Activated naive CD8-positive, alpha-beta T cell (primary cell): ENCODE data around the gene ACTR3C.

ENCODE experiments used
- H3K27ac Mint-ChIP-seq: one replicate; pipeline ENCODE4 v1.8.0; 2021; ENCODE audit warnings: mixed read lengths
- H3K27me3 Mint-ChIP-seq: one replicate; pipeline ENCODE4 v1.8.0; 2021; ENCODE audit warnings: mixed read lengths
- H3K36me3 Mint-ChIP-seq: one replicate; pipeline ENCODE4 v1.8.0; 2021; ENCODE audit warnings: mixed read lengths
- H3K4me1 Mint-ChIP-seq: one replicate; pipeline ENCODE4 v1.8.0; 2021; ENCODE audit warnings: low read depth, mixed read lengths
- H3K4me3 Mint-ChIP-seq: one replicate; pipeline ENCODE4 v1.8.0; 2021; ENCODE audit warnings: mild to moderate bottlenecking, mixed read lengths
- H3K9me3 Mint-ChIP-seq: one replicate; pipeline ENCODE4 v1.8.0; 2021; ENCODE audit warnings: low read depth, mixed read lengths

The ACTR3C gene

DNA sequence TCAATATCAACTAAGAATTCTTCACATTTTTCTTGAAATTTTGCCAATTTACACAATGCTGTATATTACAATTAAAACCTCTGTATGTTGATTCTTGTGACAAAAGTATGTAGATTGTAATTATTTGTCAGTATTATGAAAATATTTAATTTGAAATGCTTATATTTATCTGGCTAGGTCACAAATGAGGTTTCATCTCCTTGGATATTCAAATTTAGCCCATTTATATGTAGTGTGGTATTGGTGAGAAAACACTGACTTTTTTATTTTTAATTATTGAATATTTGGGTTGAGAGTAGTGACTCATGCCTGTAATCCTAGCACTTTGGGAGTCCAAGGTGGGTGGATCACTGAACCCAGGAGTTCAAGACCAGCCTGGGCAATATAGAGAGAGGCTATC lies 21.0 kb upstream of the ACTR3C start:
- no peaks in the 10 kb centered on the region for H3K9me3 Mint-ChIP-seq
- H3K4me3 Mint-ChIP-seq, result no peak overlapping the region
- H3K27me3 Mint-ChIP-seq, result peaks cover 4% of the 10 kb centered on the region
- H3K36me3 Mint-ChIP-seq, result peaks cover 2% of the 10 kb centered on the region
- H3K27ac Mint-ChIP-seq, result no peak overlapping the region
- H3K4me1 Mint-ChIP-seq, result peaks cover 11% of the 10 kb centered on the region

DNA sequence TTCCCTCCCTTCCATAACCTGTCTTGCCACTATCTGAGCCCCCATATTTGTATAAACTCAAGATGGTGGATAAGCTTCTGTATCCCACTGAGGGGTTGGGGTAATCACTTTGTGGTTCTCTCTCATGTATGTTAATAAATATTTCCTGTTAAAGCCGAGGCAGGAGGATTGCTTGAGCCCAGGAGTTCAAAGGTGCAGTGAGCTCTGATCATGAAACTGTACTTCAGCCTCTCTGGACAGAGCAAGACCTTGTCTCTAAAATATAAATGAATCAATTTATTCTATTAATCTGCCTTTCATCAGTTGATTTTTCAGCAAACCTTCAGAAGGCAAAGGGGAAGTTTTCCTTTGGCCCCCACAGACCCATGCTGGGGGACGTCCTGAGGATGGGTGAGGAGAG lies 19.9 kb upstream of the ACTR3C start:
- H3K4me1 Mint-ChIP-seq, result peaks cover 12% of the 10 kb centered on the region
- H3K9me3 Mint-ChIP-seq, result no peaks in the 10 kb centered on the region
- no peak overlapping the region for H3K4me3 Mint-ChIP-seq
- no peak overlapping the region for H3K27ac Mint-ChIP-seq
- peaks cover 2% of the 10 kb centered on the region for H3K36me3 Mint-ChIP-seq
- peaks cover 4% of the 10 kb centered on the region for H3K27me3 Mint-ChIP-seq

DNA sequence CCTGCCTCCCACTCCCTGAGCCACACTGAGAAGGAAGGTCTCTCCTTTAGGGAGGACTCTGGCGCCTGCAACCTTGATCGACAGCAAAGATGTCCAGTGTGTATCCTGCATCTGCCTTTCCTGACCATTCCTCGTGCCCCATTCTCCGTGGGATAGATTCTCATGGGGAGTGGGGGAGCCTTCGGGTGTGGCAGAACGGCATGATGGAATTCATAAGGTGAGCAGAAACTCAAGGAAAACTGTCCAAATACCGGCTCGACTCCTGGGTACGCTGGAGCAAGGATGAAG lies 18.7 kb upstream of the ACTR3C start:
- Mint-ChIP-seq H3K9me3 (no peaks in the 10 kb centered on the region), H3K27ac (no peak overlapping the region), H3K36me3 (peaks cover 4% of the 10 kb centered on the region), H3K4me1 (peaks cover 12% of the 10 kb centered on the region), H3K4me3 (peak overlapping the region; percentile 9), H3K27me3 (peaks cover 4% of the 10 kb centered on the region)

DNA sequence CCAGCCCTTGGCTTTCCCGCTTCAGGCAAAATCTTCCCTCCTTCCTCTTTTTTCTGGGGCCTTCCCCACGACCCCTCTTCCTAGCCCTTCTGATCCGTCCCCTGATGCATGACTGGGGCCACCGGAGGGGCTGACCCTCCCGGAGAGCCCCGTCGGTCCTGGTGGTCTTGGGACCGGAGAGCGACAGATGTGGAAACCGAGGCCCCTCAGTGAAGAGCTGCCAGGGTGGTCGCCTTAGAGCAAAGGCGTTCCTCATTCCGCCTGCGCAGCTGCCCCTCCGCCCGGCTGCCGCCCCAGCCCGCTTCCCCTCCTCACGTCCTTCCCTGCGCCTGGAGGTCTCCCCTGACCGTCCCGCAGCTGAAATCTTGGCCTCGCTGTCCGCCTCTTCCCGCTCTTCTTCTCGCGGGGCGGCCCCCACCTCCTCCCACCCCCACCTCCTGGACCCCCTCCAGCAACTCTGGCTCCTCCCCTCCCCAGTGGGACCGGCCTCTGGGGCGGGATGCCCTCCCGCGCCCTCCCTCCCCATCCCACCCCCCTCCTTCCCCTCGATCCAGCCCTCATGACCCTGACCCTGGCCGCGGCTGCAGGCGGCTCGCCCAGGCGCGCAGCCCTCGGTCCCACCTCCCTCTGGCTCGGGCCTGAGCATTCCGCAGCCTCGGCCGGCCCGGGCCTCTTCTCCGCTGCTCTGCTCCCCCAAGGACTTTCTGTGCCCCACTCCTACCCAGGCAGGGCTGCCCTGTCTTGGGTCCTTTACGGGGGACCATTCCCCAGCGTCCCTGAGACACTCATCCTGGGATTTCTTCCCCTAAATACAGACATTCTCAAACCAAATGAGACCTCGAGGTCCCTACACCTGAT lies 18.1 kb upstream of the ACTR3C start, which contains the start of gene RARRES2:
TSS of gene RARRES2 (minus strand) at position 367 of the 858 bp plus-strand sequence. CDS start 1,020 bp downstream, outside the sequence.
- H3K9me3 Mint-ChIP-seq, result no peaks in the 10 kb centered on the region
- no peak within 1 kb of the TSS for H3K27ac Mint-ChIP-seq
- H3K27me3 Mint-ChIP-seq, result peaks cover 4% of the 10 kb centered on the region
- H3K4me1 Mint-ChIP-seq, result peaks cover 12% of the 10 kb centered on the region
- H3K36me3 Mint-ChIP-seq, result peaks cover 4% of the 10 kb centered on the region
- peak within 1 kb of the TSS; percentile 9 for H3K4me3 Mint-ChIP-seq

DNA sequence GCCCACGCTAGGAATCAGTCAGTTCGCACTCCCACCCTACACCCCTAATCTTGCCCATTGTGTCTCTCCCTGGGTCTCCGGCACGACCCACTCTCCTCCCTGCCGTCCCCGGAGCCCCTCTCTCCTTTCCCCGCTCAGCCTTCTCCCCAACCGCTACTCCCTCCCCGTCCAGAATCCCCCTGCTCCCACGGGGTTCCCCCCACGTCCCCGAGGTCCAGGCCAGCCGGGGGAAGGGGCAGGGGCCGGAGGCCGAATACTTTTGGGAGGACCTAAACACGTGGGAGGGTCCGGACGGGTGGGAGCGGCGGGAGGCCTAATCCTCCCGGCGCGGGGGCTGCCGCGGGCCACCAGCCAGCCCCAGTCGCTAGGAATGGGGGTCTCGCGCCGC lies 17.5 kb upstream of the ACTR3C start:
- Mint-ChIP-seq H3K4me3 (no peak overlapping the region), H3K9me3 (no peaks in the 10 kb centered on the region), H3K36me3 (peaks cover 2% of the 10 kb centered on the region), H3K4me1 (peaks cover 12% of the 10 kb centered on the region), H3K27ac (no peak overlapping the region), H3K27me3 (no peaks in the 10 kb centered on the region)

DNA sequence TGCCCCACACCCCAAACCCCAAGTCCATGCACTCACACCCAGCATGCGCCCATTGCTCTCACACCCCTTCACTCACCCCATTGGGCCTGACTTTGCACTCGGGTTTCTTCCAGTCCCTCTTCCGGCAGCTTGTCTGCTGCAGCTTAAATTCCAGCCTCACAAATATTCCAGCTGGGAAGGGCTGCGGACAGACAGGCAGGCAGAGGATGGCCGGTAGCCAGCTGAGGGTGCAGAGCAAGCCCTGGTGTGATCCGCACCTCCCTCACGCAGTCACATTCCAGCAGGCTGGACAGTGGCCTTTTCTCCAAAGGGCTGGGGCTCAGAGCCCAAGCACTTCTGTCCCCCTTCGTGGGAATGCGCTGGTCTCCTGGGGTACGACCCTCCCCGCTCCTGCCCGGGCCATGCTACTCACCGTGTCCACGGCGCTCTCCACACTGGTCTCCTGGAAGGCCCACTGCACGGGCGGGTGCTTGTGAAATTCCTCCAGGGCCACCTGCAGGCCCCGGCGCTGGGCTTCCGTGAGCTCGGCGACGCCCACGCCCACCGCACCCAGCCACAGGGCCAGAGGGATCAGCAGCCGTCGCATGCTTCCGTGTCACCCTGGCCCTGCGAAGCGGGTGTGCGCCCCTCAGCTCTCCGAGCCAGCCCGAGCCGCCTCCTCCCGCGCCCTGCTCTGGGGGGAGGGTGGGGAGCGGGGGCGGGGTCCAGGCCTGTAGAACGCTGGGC lies 16.8 kb upstream of the ACTR3C start:
- peak overlapping the region; percentile 10 for H3K4me3 Mint-ChIP-seq
- no peaks in the 10 kb centered on the region for H3K9me3 Mint-ChIP-seq
- peaks cover 2% of the 10 kb centered on the region for H3K36me3 Mint-ChIP-seq
- no peak overlapping the region for H3K27ac Mint-ChIP-seq
- peaks cover 12% of the 10 kb centered on the region for H3K4me1 Mint-ChIP-seq
- H3K27me3 Mint-ChIP-seq, result no peaks in the 10 kb centered on the region

DNA sequence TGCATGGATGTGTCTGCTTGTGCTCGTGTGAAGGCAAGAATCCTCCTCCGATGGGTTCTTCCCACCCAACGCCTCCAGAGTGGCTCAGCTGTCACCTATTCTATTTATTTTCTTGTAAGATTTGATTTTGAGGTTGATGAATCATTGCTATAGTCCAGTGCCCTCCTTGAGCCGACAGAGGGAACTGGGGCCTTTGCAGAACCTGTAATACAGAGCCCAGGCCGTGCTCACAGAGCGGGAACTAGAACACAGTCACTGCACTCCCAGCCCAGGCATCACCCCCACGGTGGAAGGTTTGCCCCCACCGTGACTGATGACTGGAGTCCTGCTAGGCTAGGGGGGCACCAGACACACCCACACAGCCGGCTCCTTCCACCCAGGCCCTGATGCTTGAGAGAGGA lies 16.1 kb upstream of the ACTR3C start:
- Mint-ChIP-seq H3K4me1 (peaks cover 12% of the 10 kb centered on the region), H3K4me3 (no peak overlapping the region), H3K9me3 (no peaks in the 10 kb centered on the region), H3K27me3 (no peaks in the 10 kb centered on the region), H3K36me3 (peaks cover 2% of the 10 kb centered on the region), H3K27ac (no peak overlapping the region)

DNA sequence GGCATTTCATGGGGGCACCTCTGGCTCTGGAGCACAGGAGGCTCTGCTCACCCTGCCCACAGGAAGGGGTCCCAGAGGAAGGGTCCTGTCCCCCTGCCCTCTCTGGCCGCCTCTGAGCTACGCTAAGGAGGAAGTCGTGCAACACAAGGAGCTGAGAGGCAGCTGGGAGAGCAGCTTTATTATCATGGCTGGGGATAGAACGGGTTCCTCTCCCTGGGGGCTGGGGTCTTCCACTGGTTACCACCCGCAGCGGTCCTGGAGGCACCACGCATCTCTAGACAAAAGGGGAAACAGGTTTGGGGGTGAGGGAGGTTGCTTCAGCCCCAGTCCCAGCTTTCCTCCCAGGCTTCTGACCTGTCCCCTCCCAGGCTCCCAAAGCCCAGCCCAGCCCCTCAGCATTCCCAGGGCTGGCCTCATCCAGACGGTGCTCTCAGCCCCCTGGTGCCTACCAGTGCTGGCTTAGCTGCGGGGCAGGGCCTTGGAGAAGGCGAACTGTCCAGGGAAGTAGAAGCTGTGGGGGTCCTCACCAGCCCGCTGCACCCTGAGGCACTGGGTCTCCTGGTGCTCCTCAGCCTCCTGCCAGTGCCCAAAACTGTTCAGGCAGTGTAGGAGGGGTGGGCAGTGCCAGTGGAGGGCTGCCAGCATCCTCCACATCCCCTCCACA lies 15.0 kb upstream of the ACTR3C start:
- Mint-ChIP-seq H3K36me3 (peaks cover 2% of the 10 kb centered on the region), H3K9me3 (no peaks in the 10 kb centered on the region), H3K27me3 (no peaks in the 10 kb centered on the region), H3K4me1 (peaks cover 12% of the 10 kb centered on the region), H3K4me3 (no peak overlapping the region), H3K27ac (no peak overlapping the region)

DNA sequence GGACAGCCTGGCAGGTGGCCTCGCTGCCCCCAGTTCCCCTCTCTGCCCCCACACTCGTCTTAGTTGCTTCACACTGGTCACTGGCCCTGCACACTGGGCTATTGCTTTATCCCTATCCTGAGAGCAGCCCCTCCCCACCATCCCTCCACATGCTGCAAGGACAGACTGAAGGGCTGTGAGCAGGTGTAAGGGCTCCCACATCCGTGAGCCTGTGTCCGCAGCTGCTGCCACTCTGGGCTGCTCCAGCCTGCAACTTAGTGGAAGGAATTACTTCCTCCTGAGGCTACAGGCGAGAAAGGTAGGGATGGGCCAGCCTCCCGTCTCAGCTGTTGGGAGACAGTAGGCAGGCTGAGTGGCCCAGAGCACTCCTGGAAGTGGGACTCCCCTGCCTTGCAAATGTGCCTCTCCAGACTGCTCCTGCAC lies 14.3 kb upstream of the ACTR3C start:
- no peaks in the 10 kb centered on the region for H3K27me3 Mint-ChIP-seq
- peaks cover 12% of the 10 kb centered on the region for H3K4me1 Mint-ChIP-seq
- no peaks in the 10 kb centered on the region for H3K9me3 Mint-ChIP-seq
- H3K4me3 Mint-ChIP-seq, result no peak overlapping the region
- H3K36me3 Mint-ChIP-seq, result peaks cover 2% of the 10 kb centered on the region
- no peak overlapping the region for H3K27ac Mint-ChIP-seq

DNA sequence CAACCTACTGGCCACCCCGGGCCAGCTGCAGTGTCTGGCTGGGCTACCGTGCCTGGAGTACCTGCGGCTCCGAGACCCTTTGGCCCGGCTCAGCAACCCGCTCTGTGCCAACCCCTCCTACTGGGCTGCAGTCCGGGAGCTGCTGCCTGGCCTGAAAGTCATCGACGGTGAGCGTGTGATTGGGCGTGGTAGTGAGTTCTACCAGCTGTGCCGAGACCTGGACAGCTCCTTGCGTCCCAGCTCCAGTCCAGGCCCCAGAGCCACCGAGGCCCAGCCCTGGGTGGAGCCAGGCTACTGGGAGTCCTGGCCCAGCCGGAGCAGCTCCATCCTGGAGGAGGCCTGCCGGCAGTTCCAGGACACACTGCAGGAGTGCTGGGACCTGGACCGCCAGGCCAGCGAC lies 13.8 kb upstream of the ACTR3C start:
- Mint-ChIP-seq H3K4me3 (no peak overlapping the region), H3K4me1 (peaks cover 12% of the 10 kb centered on the region), H3K27ac (no peak overlapping the region), H3K27me3 (no peaks in the 10 kb centered on the region), H3K36me3 (peaks cover 2% of the 10 kb centered on the region), H3K9me3 (no peaks in the 10 kb centered on the region)

DNA sequence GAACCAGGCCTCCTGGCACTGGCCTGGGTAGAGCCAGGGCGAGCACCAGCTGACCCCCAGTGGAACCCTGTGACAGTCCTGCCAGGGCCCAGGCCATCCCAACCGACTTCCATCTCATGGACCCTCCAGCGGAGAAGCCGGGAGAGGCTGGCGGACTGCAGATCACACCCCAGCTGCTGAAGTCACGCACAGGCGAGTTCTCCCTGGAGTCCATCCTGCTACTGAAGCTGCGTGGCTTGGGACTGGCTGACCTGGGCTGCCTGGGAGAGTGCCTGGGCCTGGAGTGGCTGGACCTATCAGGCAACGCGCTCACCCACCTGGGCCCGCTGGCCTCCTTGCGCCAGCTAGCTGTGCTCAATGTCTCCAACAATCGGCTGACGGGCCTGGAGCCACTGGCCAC lies 13.4 kb upstream of the ACTR3C start:
- no peaks in the 10 kb centered on the region for H3K27me3 Mint-ChIP-seq
- H3K36me3 Mint-ChIP-seq, result peaks cover 2% of the 10 kb centered on the region
- peaks cover 9% of the 10 kb centered on the region for H3K4me1 Mint-ChIP-seq
- H3K9me3 Mint-ChIP-seq, result no peaks in the 10 kb centered on the region
- no peak overlapping the region for H3K4me3 Mint-ChIP-seq
- no peak overlapping the region for H3K27ac Mint-ChIP-seq

DNA sequence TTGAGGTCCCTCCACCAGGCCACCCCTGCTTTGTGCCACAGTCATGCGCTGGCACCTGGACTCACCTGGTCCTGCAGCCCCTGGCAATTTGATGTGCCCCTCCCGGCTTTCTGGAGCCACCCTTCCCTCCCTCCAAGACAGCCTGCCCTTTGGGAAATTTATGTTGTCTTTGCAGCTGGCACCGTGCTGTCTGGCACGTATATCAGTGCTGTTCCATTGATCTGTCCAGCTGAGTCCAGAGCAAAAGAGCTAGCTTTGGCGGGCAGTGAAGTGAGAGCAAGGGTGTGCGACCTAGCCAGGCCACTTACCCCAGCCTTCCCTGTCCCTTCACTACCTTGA lies 12.4 kb upstream of the ACTR3C start:
- Mint-ChIP-seq H3K27me3 (no peaks in the 10 kb centered on the region), H3K4me3 (no peak overlapping the region), H3K9me3 (no peaks in the 10 kb centered on the region), H3K27ac (no peak overlapping the region), H3K4me1 (peaks cover 11% of the 10 kb centered on the region), H3K36me3 (peaks cover 4% of the 10 kb centered on the region)

DNA sequence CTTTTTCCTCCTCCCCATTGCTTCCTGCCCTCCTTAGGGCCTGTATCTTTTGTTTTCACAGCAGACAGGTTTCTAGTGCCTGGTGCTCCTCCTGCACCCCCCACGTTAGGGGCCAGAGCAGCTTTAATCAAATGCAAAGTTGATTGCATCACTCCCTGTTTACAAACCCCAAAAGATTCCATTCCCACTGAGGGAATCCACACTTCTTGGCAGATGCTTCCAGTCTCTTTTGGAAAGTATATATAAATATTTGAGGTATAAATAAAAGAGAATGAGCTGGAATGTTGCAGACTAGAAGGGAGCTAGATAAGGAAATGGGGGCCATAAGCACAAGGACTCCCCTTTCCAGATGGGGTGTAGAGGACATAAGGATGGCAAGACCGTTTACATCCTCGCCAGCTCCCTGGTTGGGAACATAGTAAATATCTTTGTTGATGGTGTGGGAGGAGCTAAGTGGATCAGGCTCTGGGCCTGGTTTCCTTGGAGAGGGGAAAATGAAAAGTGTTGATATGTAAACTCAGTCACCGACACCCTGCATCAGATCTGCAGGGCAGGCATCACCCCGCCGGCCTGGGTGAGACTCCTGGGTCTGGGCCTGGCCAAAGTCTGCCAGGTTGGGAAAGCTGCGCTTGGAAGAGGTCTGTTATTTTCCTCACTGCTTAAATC lies 11.9 kb upstream of the ACTR3C start:
- Mint-ChIP-seq H3K9me3 (no peaks in the 10 kb centered on the region), H3K36me3 (peaks cover 4% of the 10 kb centered on the region), H3K4me1 (peaks cover 10% of the 10 kb centered on the region), H3K27ac (peak overlapping the region; percentile 41), H3K4me3 (no peak overlapping the region), H3K27me3 (no peaks in the 10 kb centered on the region)

DNA sequence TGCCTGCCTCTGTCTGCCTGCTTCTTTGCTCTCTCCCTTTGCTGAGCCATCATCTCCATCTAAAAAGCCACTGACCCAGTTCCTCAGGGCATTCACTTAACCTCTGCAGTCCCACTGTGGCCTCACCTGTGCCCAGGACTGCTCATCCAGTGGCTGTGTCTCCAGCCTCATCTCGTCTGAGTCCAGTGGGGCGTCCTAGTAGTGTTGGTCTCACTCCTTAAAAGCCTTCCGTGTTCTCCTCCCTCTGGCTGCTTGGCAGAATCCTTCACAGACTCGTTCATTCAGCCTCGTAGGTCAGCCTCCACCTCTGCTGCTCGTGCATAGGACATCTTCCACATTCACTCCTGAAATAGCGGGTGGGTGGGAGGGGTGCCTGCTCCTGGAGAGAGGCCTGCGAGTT lies 10.8 kb upstream of the ACTR3C start:
- Mint-ChIP-seq H3K4me1 (peaks cover 2% of the 10 kb centered on the region), H3K36me3 (peaks cover 4% of the 10 kb centered on the region), H3K4me3 (no peak overlapping the region), H3K9me3 (no peaks in the 10 kb centered on the region), H3K27ac (no peak overlapping the region), H3K27me3 (no peaks in the 10 kb centered on the region)

DNA sequence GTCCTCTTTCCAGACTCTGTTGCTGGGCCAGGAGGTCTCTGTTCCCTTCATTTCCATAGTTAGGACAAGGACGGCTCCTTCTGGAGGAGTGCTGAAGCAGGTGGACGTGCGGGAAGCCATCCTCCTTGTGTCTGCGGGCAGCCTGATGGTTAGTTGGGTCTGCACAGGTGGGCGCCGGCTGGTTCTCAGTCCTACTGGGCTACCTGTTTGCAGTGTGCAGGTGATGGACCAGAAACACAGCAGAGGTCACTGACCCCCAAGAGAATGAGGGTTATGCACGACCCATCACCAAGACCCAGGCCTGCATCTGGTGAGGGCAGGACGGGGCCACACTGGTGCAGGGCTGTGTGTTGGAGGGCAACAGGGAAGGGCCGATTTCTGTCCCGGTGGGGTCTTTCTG lies 10.3 kb upstream of the ACTR3C start:
- Mint-ChIP-seq H3K9me3 (no peaks in the 10 kb centered on the region), H3K36me3 (peaks cover 4% of the 10 kb centered on the region), H3K4me1 (peaks cover 2% of the 10 kb centered on the region), H3K4me3 (no peak overlapping the region), H3K27me3 (no peaks in the 10 kb centered on the region), H3K27ac (no peak overlapping the region)
